Stimulated activated CD4-positive, alpha-beta T cell treated with anti-CD3 and anti-CD28 coated beads, Interleukin-1b, Interleukin-23, amount 100 ng/mL, for 4 hours (primary cell): Measurements from ENCODE around the gene GPHB5.
"Not testable (repeated sequence)": the region's sequence is repeated elsewhere in the genome, so short reads cannot be mapped to it uniquely, and the experiment has no call there.

ENCODE experiments used
- DNase-seq, 2 donors: peaks; one replicate each; pipeline ENCODE4 v3.0.0-alpha.2; 2020; ENCODE audit warnings: low read depth in 2 of 2

GPHB5 gene

GRCh38 chr14:63295231-63295685 lies 23.5 kb downstream of the GPHB5 start:
- DNase-seq = no peak

DNA sequence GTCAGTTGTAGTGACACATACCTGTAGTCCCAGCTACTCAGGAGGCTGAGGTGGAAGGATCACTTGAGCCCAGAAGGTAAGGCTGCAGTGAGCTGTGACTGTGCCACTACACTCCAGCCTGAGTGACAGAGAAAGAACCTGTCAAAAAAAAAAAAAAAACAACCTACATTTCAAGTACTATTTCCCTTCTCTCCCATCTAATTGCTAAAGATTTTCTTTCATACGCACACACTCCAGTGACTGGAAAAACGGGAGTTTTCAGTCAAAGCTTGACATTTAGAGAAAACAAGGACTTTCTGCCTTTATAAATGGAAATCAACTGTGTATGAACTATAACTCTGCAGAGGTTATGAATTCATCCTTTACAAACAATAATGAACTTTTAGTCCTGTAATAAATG lies 25.9 kb downstream of the GPHB5 start:
- DNase-seq = no peak

GRCh38 chr14:63290741-63291430 lies 27.8 kb downstream of the GPHB5 start:
- DNase-seq = no peak

GRCh38 chr14:63288853-63289252 lies 29.9 kb downstream of the GPHB5 start:
- DNase-seq = no peak

GRCh38 chr14:63287666-63288483 lies 30.9 kb downstream of the GPHB5 start:
- DNase-seq = no peak

DNA sequence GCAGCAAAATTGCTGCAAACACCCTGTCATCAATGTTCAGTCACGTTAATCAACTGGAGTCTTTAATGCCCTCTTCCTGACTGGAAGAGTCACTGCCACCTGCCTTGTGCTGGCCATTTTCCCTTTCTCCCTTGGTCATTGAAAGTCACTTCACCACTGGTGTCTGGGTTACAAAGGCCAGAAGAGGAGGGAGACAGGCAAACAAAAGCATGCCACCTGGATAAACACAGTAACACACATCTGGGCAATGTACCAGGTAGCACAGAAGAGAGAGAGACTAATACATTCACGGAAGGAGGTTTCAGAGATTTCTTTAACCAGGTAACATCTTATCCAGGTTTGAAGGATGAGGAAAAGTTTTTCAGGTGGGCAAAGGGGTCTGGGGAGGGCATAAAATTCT lies 32.7 kb downstream of the GPHB5 start:
- DNase-seq = no peak

GRCh38 chr14:63283884-63284248 lies 34.9 kb downstream of the GPHB5 start:
- no peak for DNase-seq

DNA sequence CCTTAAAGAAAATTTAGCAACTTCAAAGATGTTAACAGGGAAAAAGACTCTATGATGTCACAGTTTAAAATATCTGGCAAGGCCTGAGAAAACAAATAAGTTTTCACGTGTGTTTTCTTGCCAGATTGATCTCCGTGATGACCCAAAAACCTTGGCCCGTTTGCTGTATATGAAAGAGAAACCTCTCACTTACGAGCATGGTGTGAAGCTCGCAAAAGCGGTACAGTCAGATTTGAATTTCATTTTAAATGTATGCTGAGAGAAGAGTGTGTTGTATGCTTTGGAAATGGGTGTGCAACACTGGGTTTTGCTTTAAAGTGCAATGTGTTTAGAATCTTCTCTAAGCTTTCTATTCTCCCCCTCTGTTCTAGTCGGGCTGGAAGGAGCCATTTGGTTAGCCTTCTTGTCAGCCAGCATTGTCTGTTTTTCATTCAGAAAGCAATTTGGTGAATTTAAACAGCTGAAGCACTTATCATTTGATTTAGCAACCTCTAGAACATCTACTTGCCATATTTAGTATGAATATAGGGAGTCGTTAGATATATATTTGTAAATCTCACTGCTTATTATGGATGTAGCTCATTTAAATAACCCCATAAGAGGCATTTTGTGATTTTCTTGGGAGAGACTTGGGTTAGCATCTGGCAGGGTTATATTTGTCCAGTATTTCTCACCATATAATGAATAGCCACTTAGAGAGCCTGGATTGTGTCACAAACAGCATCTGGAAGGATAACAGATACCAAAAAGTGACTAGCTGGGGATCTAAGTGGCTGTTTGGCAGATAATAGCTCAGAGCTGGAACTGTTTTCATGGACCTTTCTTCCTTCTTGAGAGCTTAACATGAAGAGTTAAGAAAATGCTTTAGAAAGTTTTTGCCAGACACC lies 35.5 kb downstream of the GPHB5 start:
- no peak for DNase-seq

- DNase-seq = not testable (repeated sequence)
Observed at GRCh38 chr14:63279933-63280332, 38.8 kb downstream of the GPHB5 start.

GRCh38 chr14:63277591-63278183 lies 41.0 kb downstream of the GPHB5 start:
- no peak for DNase-seq

DNA sequence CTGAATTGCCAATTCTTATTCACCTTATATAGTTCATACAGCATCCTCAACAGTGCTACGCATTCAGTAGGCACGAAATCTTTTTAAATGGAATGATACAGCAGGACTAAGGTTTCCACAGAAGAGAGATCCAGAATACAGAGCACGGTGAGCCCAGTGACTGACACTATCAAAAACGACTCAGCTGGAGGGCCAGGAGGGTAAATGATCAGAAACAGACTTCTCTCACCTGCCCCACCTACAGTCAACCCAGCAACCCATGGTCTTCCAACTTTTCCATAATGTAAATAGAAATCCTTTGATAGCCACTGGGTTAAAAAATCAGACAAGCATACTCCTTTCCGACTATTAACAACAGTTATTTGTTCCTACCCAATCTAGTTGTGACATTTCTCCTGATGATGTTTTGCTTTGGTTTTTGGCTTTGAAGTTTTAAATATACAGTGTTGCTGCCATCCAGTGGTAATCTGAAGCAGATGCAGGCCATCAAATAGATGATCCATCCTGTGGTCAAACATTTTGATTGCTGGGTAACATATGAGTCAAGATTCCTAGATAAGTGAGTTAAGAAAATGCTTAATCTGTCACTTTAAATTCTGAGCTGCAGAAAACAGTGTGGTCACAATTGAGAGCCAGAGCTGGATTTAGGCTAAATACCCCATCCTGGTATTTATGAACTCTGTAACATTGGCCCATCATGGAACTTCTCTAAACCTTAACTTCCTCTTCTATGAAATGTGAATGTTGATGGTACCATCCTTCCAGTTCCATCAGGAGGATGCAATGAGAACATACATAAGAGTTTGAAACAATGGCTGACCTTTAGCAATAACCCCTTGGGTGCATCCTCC lies 42.0 kb downstream of the GPHB5 start:
- no peak for DNase-seq

DNA sequence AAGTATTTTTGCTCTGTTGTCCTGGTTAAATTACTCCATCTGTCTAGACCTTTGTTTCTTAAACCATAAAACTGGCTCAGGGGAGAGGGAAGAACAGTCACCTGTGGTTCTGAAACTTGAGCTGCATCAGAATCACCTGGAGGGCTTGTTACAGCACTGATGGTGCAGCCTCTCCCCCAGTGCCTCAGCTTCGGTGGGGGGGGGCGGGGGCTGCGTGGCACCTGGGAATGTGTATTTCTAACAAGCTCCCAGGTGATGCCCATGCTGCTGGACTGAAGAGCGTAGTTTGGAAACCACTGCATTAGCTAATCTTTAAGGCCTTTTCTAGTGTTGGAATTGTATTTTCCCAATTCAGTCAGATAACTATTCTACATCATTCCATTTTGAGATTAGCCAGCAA lies 42.7 kb downstream of the GPHB5 start:
- DNase-seq = no peak

DNA sequence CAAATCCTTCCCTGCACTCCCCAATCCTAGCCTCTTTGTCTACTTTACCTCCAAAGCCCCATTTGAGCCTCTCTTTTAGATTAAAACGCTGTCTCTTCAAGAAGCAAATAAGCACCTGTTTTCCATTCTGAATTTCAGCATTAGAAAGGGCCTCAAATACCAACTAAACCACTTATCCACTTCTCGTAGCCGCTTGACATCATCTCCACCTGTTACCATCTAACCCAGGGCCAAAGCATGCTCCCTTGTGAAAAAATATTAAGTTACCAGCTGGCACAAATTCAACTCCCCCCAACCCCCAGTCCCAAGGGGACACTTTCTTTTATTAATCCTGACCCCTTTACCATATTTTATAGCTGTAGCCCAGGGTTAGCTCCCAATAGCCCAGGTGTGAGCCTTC lies 43.1 kb downstream of the GPHB5 start:
- no peak for DNase-seq

GRCh38 chr14:63273717-63274655 lies 44.7 kb downstream of the GPHB5 start:
- no peak for DNase-seq

DNA sequence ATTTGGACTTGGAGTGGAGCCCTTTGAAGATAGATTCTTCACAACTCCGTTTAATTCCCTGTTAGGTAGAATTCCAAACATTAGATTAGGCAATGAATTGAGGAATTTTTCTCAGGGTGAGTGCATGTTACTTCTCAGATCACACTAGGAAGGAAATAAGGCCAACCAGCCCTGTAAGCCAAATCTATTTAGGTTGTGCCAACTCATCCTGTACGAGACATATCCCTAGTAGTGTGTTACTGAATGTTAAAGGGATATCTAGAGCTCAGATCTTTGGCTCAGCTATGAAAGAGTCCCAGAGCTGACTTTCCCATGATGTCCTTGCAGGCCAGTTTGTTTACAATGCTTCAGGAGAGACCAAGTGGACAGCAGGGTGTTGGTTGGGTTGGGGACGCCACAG lies 45.6 kb downstream of the GPHB5 start:
- no peak for DNase-seq

DNA sequence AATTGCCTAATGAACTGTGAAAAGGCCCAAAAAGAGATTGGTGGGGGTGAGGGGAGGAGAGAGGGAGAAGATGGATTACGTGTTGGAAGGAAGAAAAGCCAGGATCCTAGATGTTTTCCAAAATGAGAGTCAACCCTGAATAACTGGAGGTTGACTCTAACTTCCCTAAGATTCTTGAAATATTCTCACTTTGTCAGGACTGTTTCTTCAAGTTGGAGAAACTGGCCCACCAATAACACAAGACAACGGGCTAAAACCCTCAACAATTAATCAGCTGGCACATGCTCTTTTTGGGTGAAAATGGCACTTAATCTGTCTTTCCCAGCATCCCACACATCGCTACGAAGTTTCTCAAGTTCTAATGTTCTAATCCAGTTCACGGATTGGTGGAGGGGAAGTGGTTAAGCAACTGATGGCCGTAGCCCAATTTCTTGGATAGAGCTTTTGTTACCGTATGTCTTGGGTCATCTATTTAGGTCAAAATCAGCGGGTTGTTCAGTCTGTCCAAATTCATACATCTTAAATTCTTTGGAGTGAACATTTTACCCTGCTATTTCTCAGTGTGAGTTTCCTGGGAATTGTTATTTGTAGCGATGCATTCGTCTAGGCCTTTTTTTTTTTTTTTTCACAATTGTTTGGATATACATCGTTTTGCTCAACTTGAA lies 49.0 kb downstream of the GPHB5 start:
- DNase-seq = no peak

- DNase-seq = no peak
Observed at GRCh38 chr14:63268771-63269170, 50.0 kb downstream of the GPHB5 start.

DNA sequence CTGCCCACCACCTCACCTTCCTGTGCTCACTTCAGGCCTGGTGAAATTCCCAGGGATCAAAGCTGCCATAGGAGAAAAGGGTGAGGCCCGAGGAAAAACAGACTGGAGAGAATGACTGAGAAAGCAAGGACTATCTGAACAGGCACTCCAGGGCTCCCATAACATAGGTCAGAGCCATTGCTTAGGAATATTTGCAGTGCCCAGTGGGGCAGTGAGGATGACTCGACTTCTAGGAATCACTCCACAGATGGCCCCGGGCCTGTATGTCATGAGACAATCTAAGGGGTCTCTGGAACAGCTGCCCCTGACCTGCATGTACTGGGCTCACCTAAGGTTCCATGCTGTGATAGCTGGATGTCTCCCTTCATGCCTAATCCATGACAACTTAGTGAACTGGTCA lies 51.6 kb downstream of the GPHB5 start:
- DNase-seq = no peak

DNA sequence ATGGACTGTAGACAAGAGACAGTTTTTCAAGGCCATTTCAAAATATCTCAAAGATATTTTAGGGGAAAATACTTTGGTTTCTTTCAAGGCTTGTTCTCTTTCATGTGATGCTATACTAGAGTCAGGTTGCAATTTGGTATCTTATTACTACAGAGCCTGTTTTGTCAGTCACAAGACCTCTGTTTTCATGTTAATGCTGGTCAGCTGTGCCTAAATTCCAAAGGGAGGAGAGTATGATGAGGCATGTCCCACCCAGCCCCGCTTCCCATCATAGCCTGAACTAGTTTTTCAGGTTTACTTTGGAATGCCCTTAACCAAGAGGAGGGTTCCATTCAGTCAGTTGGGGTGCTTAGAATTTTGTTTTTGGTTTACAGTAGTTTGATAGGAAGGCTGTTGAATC lies 52.6 kb downstream of the GPHB5 start:
- DNase-seq = no peak
